HepG2 (cell line): ENCODE results near the gene ARID5B. TPM values are rescaled to one million over a fixed set of nuclear protein-coding genes. Genes with fewer than 3 reads are reported as not detected.
A peak's percentile ranks its signal among the peaks of the same experiment; 100 is the strongest.

Source experiments
- ATAC-seq: fragments of 200-7000 bp; cut with Tn5 transposase; 3 replicates; pipeline ENCODE4 v1.9.1; 2020; ENCODE audit warnings: mild to moderate bottlenecking, moderate library complexity
- BruUV-seq: library from RNA; stranded (reverse); fragments of 400-500 nt; replicated peaks from 2 replicates; lab custom pipeline; 2021; lab: Mats Ljungman, UMichigan
- CTCF ChIA-PET: fragments of 300-600 bp; formaldehyde crosslinking; extraction: SDS; loops from one replicate; lab custom pipeline; 2021; ENCODE audit warnings: low total read pairs, inconsistent platforms, low intra/inter-chr PET ratio; lab: Yijun Ruan, JAX
- POLR2A ChIA-PET: fragments of 350-600 bp; sonication (Branson Sonifier 250); formaldehyde crosslinking; loops from one replicate; lab custom pipeline; 2020; ENCODE audit warnings: antibody characterized with exemption, inconsistent platforms; lab: Yijun Ruan, JAX
- DNase-seq: peaks from one replicate; pipeline ENCODE4 v3.0.0-alpha.2; 2015; ENCODE audit warnings: low spot score
- FAIRE-seq: peaks from 3 replicates; lab custom pipeline; 2011; peaks lifted over from hg19 to GRCh38; lab: Jason Lieb, UNC
- H2AFZ ChIP-seq: one replicate; pipeline ENCODE4 v1.6.1; 2011; ENCODE audit warnings: low read length, inconsistent platforms
- H3K27ac ChIP-seq: fragments of 300-600 bp; 3 replicates; pipeline ENCODE4 v1.8.0; 2011; ENCODE audit warnings: mixed run types, mild to moderate bottlenecking, mixed read lengths, low read length, inconsistent platforms; ENCODE audit not compliant: insufficient read depth; ENCODE audit errors: extremely low read length
- H3K27me3 ChIP-seq, 2 experiments: fragments of 200-600 bp in 1 of 2; 2 replicates in 1 of 2; 3 replicates in 1 of 2; pipeline versions ENCODE4 v1.6.0 to v1.8.0; 2011; ENCODE audit warnings: low read length in 2 of 2, mild to moderate bottlenecking in 2 of 2, moderate library complexity in 2 of 2, inconsistent platforms in 1 of 2; ENCODE audit not compliant: insufficient read depth in 2 of 2, control insufficient read depth in 1 of 2
- H3K36me3 ChIP-seq, 2 experiments: fragments of 200-600 bp in 1 of 2; replicated peaks in 1 of 2; 2 replicates in 1 of 2; 3 replicates in 1 of 2; pipeline versions ENCODE4 v1.5.1 to v1.8.0; 2011; ENCODE audit warnings: low read length in 2 of 2, inconsistent platforms in 1 of 2; ENCODE audit not compliant: insufficient read depth in 2 of 2, control insufficient read depth in 1 of 2
- H3K4me1 ChIP-seq: 2 replicates; pipeline ENCODE4 v1.5.1; 2012; ENCODE audit warnings: low read length, inconsistent platforms; ENCODE audit not compliant: insufficient read depth
- H3K4me2 ChIP-seq: 2 replicates; pipeline ENCODE4 v1.6.0; 2011; ENCODE audit warnings: low read depth, low read length, inconsistent platforms
- H3K4me3 ChIP-seq, 3 experiments: fragments of 200-600 bp in 1 of 3; sonication (generic), shearing (Covaris generic) in 1 of 3; replicated peaks in 1 of 3; 2 replicates each; pipeline ENCODE4 v1.5.1; 2011 to 2016; ENCODE audit warnings: low read length in 3 of 3, inconsistent platforms in 2 of 3, low read depth in 2 of 3, mild to moderate bottlenecking in 2 of 3, control low read depth in 1 of 3, mixed read lengths in 1 of 3; ENCODE audit not compliant: insufficient read depth in 1 of 3
- H3K79me2 ChIP-seq: one replicate; pipeline ENCODE4 v1.6.1; 2011; ENCODE audit warnings: low read length, inconsistent platforms; ENCODE audit not compliant: insufficient read depth
- H3K9ac ChIP-seq: 2 replicates; pipeline ENCODE4 v1.6.0; 2011; ENCODE audit warnings: mild to moderate bottlenecking, low read depth, low read length, inconsistent platforms; ENCODE audit not compliant: insufficient read depth
- H3K9me3 ChIP-seq: 2 replicates; pipeline ENCODE4 v1.5.1; 2012; ENCODE audit warnings: mild to moderate bottlenecking, low read length
- H4K20me1 ChIP-seq: 2 replicates; pipeline ENCODE4 v1.6.0; 2011; ENCODE audit warnings: inconsistent platforms, mild to moderate bottlenecking, low read length, moderate library complexity; ENCODE audit not compliant: insufficient read depth
- ATAD3A ChIP-seq: sonication (generic); formaldehyde crosslinking; IDR thresholded peaks from 2 replicates; pipeline ENCODE4 v1.4.0; 2020; ENCODE audit warnings: missing genetic modification reagents
- CC2D1A ChIP-seq: sonication (generic); formaldehyde crosslinking; IDR thresholded peaks from 2 replicates; pipeline ENCODE4 v1.8.1; 2023; ENCODE audit warnings: mild to moderate bottlenecking, missing genetic modification reagents
- EED ChIP-seq: sonication (generic); formaldehyde crosslinking; IDR thresholded peaks from 2 replicates; pipeline ENCODE4 v1.5.0; 2020; ENCODE audit warnings: mild to moderate bottlenecking, missing genetic modification reagents
- HNRNPLL ChIP-seq: fragments of 200-400 bp; formaldehyde crosslinking; IDR thresholded peaks from 2 replicates; pipeline ENCODE4 v1.6.1; 2017; ENCODE audit warnings: mild to moderate bottlenecking, low read depth, low read length; ENCODE audit not compliant: poor library complexity, severe bottlenecking
- IKZF4 ChIP-seq: sonication (generic); formaldehyde crosslinking; IDR thresholded peaks from 2 replicates; pipeline ENCODE4 v1.5.1; 2020; ENCODE audit warnings: borderline replicate concordance, mild to moderate bottlenecking, low read depth, missing genetic modification reagents; ENCODE audit errors: not compliant biosample characterization
- RARA ChIP-seq: IDR thresholded peaks from 2 replicates; pipeline ENCODE4 v1.6.1; 2016; ENCODE audit warnings: missing genetic modification reagents, missing compliant biosample characterization
- SIN3A ChIP-seq: IDR thresholded peaks from 2 replicates; pipeline ENCODE4 v1.6.1; 2011; ENCODE audit warnings: low read depth, mild to moderate bottlenecking, control low read depth, low read length, borderline replicate concordance
- SRY ChIP-seq: sonication (generic); formaldehyde crosslinking; IDR thresholded peaks from 2 replicates; pipeline ENCODE4 v1.8.0; 2022; ENCODE audit warnings: mild to moderate bottlenecking, missing genetic modification reagents
- STAG1 ChIP-seq: sonication (generic); formaldehyde crosslinking; IDR thresholded peaks from 2 replicates; pipeline ENCODE4 v1.4.0; 2020; ENCODE audit warnings: missing genetic modification reagents
- TCF12 ChIP-seq, 2 experiments: fragments of 450-650 bp in 1 of 2; sonication (generic) in 1 of 2; formaldehyde crosslinking in 1 of 2; IDR thresholded peaks; 2 replicates each; pipeline versions ENCODE4 v1.6.1 to v1.8.0; 2017 to 2022; ENCODE audit warnings: antibody characterized with exemption in 1 of 2, mild to moderate bottlenecking in 1 of 2, missing genetic modification reagents in 1 of 2, moderate library complexity in 1 of 2
- ZNF720 ChIP-seq: sonication (generic); formaldehyde crosslinking; IDR thresholded peaks from 2 replicates; pipeline ENCODE4 v1.4.0; 2020; ENCODE audit warnings: missing genetic modification reagents
- ZSCAN22 ChIP-seq: sonication (generic); formaldehyde crosslinking; IDR thresholded peaks from 2 replicates; pipeline ENCODE4 v1.4.0; 2020; ENCODE audit warnings: mild to moderate bottlenecking, missing genetic modification reagents
- WGBS: methylation state at CpG from one replicate; pipeline ENCODE4 v1.1.6; 2017; ENCODE audit warnings: low lambda C conversion rate; 5-methylcytosine and 5-hydroxymethylcytosine counted together
- in situ Hi-C: cut with HindIII; loops from 2 replicates; pipeline ENCODE4 v1.10.0; 2017; ENCODE audit warnings: low pct_unique_long_range_greater_than_20kb; ENCODE audit not compliant: extremely low pct_ligation_motif_present
- intact Hi-C: fragments of 100-400 bp; cut with micrococcal nuclease; formaldehyde crosslinking; loops from one replicate; pipeline ENCODE4 v1.10.0; 2022; ENCODE audit not compliant: unreplicated experiment
- polyA plus RNA-seq, 8 experiments: library from polyadenylated mRNA; depleted of rRNA in 3 of 8; stranded (reverse) in 7 of 8; unstranded in 1 of 8; fragments of >200 nt; fragmentation: Illumina TruSeq in 4 of 8; extraction: Trizol in 4 of 8; gene quantifications; 2 replicates each; pipeline versions ENCODE4 v1.2.1 to v1.2.3, GENCODE V29; 2011 to 2016; ENCODE audit warnings: low read depth in 4 of 8, missing spikeins in 1 of 8, mixed read lengths in 1 of 8; ENCODE audit not compliant: insufficient read depth in 1 of 8
- total RNA-seq, 5 experiments: library from RNA; depleted of rRNA; stranded (reverse); fragments of >200 nt; fragmentation: Illumina TruSeq; extraction: Trizol; gene quantifications; 2 replicates each; pipeline ENCODE4 v1.2.3, GENCODE V29; 2016; ENCODE audit warnings: low read depth in 1 of 5
- TF ChIP-seq, protein P1 (sequence below): sonication (generic); formaldehyde crosslinking; IDR thresholded peaks from 2 replicates; pipeline ENCODE4 v1.8.1; 2023; ENCODE audit warnings: mild to moderate bottlenecking, missing genetic modification reagents, borderline replicate concordance
- TF ChIP-seq, protein P2 (sequence below): sonication (generic); formaldehyde crosslinking; IDR thresholded peaks from 2 replicates; pipeline ENCODE4 v1.8.0; 2022; ENCODE audit warnings: missing genetic modification reagents, mild to moderate bottlenecking, inconsistent platforms, borderline replicate concordance
- TF ChIP-seq, protein P3 (sequence below): sonication (generic); IDR thresholded peaks from 2 replicates; pipeline ENCODE4 v1.6.1; 2016; ENCODE audit warnings: low read depth, borderline replicate concordance

ARID5B gene
- total and polyA plus RNA-seq, 2 of the 13 experiments (the other 11 are each of a cell fraction or from before 2014, with no cell fraction given): 6.2 to 21.1 TPM

- TF ChIP-seq, protein P1, sequence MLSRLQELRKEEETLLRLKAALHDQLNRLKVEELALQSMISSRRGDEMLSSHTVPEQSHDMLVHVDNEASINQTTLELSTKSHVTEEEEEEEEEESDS (CRISPR knock-in tag): no peak
- no peak for TF ChIP-seq TCF12 (IDR thresholded peaks at IDR 0.05)
- no peak for TF ChIP-seq TCF12 (CRISPR knock-in tag; IDR thresholded peaks at IDR 0.05)
- TF ChIP-seq HNRNPLL: no peak
- TF ChIP-seq EED (CRISPR knock-in tag): no peak
- TF ChIP-seq SRY (CRISPR knock-in tag): no peak
- POLR2A ChIA-PET: interaction anchor here (1.2 to 3.5 kb wide), 3 partner anchors 16 to 43 kb away, joined by 3 to 9 read pairs (median 3); no protein-coding TSS in a partner anchor
Measured at GRCh38 chr10:62054830-62055229, 153.3 kb downstream of the ARID5B start.

GRCh38 chr10:62056219-62056618, 154.7 kb downstream of the ARID5B start:
- no peaks in the 10 kb centered on the region for H3K27me3 ChIP-seq
- no peak overlapping the region for H3K27ac ChIP-seq
- no peak for FAIRE-seq
- CTCF ChIA-PET: no interaction called here
- peaks cover 84% of the 10 kb centered on the region for H3K4me1 ChIP-seq
- TF ChIP-seq ZSCAN22 (CRISPR knock-in tag) (no peak), IKZF4 (no peak), STAG1 (no peak), ZNF720 (CRISPR knock-in tag) (no peak), RARA (CRISPR knock-in tag) (no peak), ATAD3A (CRISPR knock-in tag) (no peak), CC2D1A (CRISPR knock-in tag) (no peak), SIN3A (no peak)
- TF ChIP-seq, protein P2, sequence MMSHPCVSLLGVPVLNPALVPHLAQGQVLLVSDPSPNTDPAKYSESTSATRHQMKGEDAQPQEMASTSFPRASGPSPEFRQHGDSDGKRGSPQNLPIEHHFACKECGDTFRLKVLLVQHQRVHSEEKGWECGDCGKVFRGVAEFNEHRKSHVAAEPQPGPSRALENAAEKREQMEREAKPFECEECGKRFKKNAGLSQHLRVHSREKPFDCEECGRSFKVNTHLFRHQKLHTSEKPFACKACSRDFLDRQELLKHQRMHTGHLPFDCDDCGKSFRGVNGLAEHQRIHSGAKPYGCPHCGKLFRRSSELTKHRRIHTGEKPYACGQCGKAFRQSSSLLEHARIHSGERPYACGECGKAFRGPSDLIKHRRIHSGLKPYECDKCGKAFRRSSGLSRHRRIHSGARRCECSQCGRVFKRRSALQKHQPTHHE (CRISPR knock-in tag): no peak
- TF ChIP-seq, protein P3, sequence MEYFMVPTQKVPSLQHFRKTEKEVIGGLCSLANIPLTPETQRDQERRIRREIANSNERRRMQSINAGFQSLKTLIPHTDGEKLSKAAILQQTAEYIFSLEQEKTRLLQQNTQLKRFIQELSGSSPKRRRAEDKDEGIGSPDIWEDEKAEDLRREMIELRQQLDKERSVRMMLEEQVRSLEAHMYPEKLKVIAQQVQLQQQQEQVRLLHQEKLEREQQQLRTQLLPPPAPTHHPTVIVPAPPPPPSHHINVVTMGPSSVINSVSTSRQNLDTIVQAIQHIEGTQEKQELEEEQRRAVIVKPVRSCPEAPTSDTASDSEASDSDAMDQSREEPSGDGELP: no peak
- TF ChIP-seq, all 625 proteins: peak for 0
- H3K9me3 ChIP-seq: no peaks in the 10 kb centered on the region
- H3K79me2 ChIP-seq: peaks cover 56% of the 10 kb centered on the region
- intact Hi-C loops (no loop called here), in situ Hi-C loops (no loop called here)
- POLR2A ChIA-PET: interaction anchor here (1.4 to 3.5 kb wide), 2 partner anchors 17 to 38 kb away, joined by 6 to 9 read pairs; no protein-coding TSS in a partner anchor
- BruUV-seq: no TSS peak
- H3K9ac ChIP-seq: no peak overlapping the region
- 96% methylated on average over 2 of the region's 2 CpGs for WGBS
- H3K4me3 ChIP-seq: no peak overlapping the region
- DNase-seq: no peak
- ATAC-seq: no peak
- H3K36me3 ChIP-seq: peaks cover 18 to 77% of the 10 kb centered on the region in 2 experiments
- H3K4me2 ChIP-seq: no peak overlapping the region
- peaks cover 26% of the 10 kb centered on the region for H4K20me1 ChIP-seq
- no peak overlapping the region for H2AFZ ChIP-seq

More at GRCh38 chr10:62054830-62055229, 153.3 kb downstream of the ARID5B start:
- Histone ChIP-seq H3K9me3 (no peaks in the 10 kb centered on the region), H4K20me1 (peaks cover 26% of the 10 kb centered on the region), H3K4me2 (peak overlapping the region; percentile 46; the same call in 1 of the 2 replicates), H3K4me1 (peaks cover 92% of the 10 kb centered on the region), H3K4me3 (no peak overlapping the region), H3K36me3 (peaks cover 21 to 64% of the 10 kb centered on the region in 2 experiments), H3K27me3 (no peaks in the 10 kb centered on the region; a peak in 1 of 5 replicates), H3K79me2 (peaks cover 70% of the 10 kb centered on the region), H3K9ac (no peak overlapping the region), H3K27ac (no peak overlapping the region), H2AFZ (no peak overlapping the region)
- no peak for DNase-seq
- WGBS: 100% methylated on average over 1 of the region's 1 CpG
- ATAC-seq: no peak
- BruUV-seq: no TSS peak
- in situ Hi-C loops (no loop called here), intact Hi-C loops (no loop called here)
- CTCF ChIA-PET: no interaction called here
- FAIRE-seq: no peak
